Midbrain (tissue), 1 donor: ENCODE measurements around the gene AGGF1.
"Not testable (repeated sequence)": the region's sequence is repeated elsewhere in the genome, so short reads cannot be mapped to it uniquely, and the experiment has no call there.

Experiments used
- DNase-seq: peaks from one replicate; lab custom pipeline; 2025; lab: John Stamatoyannopoulos, UW

The AGGF1 gene

DNA sequence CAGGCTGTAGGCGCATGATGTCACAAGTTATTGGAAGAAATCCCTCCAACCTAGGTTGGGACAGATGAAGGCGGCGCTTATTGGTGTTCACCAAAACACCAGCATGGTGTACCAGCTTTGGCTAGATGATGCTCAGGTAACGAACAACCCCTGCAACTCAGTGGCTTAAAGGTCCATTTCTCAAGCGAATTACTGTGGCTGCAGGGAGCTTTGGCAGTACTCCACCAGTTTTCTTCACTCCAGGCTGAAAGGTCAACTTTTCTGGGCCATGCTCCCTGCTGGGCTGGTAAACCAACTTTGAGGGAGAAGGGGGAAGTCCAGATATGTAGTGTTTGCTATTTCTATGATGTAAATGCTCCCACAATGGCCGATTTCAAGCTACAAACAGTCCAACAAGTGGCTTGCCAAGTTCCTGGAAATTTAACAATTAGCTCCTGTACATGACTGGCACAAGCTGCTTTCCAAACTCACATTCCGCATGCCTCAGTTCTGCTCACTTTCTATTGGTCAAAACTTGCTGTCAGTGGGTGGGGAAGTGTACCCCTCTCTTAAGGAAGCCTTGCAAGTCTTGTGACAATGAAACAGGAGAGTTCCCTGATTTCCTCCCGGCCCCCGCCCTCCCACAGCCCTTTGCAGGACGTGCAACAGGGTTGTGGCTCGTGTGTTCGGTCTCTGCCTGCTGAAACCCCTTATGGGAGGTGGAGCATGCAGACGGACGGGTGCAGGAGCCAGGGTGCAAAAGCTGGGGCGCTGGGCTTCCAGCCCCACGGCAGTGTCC is 57.5 kb downstream of the AGGF1 start:
- peak; percentile 75 for DNase-seq

DNA sequence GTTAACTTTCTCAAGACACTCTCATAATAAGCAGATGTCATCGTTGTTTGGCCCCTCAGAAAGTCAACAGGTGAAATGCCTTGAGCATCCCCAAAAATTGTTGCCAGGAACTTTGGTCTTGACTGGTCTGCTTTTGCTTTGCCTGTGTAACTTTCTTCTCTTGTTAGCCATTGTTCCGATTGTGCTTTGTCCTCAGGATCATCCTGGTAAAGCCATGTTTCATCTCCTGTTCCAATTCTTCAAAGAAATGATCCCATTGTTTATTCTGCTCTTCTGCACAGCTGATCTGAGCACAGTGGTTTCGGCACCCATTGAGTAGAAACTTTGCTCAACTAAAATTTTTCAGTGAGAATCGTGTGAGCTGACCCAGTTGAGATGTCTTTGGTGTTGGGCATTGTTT is 65.0 kb downstream of the AGGF1 start:
- DNase-seq = peak; percentile 42

DNA sequence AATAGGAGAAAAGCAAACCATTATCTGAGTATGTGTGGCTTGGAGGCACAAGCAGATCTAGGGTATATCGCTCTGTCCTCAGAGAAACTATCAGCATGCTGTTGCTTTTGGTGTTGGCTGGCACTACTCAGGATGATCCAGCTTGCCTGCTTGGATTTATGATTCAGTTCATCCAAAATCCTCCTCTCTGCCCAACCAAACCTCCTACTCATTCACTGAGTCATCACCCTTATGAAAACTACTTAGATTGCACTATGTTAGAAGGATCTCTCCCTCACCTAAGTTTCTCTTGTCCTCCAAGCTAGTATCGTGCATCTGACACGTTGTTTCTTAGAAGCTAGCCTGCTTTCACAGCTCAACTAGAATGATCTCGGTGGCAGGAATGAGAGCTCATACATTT is 71.1 kb downstream of the AGGF1 start:
- no peak for DNase-seq

DNA sequence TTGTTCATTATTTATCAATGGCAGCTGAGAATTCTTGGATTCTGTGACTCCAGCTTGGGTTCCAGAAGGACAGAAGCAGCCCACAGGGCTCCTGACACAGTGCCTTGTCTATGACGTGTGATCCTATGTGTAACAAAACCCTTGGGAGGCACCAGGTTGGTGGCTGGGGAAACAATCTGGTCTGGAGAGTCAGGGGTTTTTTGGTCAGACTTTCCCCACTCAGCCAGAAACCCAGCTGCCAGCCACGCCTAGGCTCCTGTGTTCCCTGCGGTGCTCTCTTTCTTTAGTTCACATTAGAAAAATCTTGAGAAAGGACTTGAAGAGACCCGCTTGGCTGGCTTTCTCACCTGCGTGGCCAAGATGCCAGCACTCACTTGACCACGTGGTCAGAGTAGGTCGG is 72.3 kb downstream of the AGGF1 start:
- no peak for DNase-seq

DNA sequence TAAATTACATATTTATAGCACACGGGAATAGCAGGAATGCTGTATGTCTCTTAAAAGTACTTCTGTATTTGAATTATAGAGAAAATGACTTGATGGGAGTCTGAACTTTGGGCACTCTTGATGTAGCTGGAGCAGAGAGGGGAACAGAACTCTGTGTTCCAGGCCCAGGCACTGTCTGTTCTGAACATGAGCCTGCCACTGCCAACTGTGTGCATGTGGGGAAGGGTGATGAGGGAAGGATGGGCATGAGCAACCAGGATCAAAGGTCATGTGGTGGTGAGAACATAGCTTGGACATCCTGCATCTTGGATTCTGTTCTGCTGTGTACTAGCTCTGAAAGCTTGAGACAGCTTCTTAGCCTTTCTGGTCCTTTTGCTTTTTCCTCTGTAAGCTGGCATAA is 73.3 kb downstream of the AGGF1 start:
- DNase-seq = no peak

DNA sequence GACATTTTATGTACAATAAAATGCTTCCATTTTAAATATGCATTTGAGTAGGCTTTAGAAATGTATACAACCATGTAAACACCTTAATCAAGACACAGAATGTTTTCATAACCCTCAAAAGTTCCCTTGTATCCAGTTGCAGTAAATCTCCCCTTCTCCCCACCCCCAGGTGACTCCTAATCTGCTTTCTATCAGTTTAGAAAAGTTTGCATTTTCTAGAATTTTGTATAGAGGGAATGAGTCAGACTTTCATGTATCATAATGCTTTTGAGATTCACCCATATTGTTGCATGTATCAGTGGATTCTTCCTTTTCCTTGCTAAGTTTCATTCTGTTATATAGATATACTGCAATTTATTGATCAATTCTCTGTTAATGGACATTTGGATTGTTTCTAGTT is 74.6 kb downstream of the AGGF1 start:
- DNase-seq = no peak

DNA sequence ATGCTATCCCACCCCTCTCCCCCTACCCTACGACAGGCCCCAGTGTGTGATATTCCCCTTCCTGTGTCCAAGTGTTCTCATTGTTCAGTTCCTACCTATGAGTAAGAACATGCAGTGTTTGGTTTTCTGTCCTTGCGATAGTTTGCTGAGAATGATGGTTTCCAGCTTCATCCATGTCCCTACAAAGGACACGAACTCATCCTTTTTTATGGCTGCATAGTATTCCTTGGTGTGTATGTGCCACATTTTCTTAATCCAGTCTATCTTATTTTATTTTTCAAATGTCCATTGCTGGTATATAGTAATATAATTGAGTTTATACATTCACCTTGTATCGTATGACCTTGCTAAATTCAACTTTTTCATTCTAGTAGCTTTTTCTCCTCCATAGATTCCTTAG is 76.8 kb downstream of the AGGF1 start:
- not testable (repeated sequence) for DNase-seq
